Left lung (tissue), 8 donors: ENCODE measurements around the gene SELENOV. TPM values are rescaled to one million over a fixed set of nuclear protein-coding genes. Genes with fewer than 3 reads are reported as not detected.

ENCODE experiments used
- polyA plus RNA-seq, 6 donors: library from polyadenylated mRNA; unstranded; fragments of 120-200 nt; gene quantifications; one replicate each; pipeline ENCODE4 v1.2.1, GENCODE V29; 2013; ENCODE audit not compliant: insufficient read length in 6 of 6
- total RNA-seq, 2 donors: library from RNA; stranded (reverse); fragmentation: NEBNext Ultra II Directional; extraction: Animal tissue kit (Norgen Biotek cat#: 25700); gene quantifications; one replicate each; pipeline ENCODE4 v1.2.1, GENCODE V29; 2021
- donor health status: DM: no; HTN: yes; CAD: no.
- donor health status: DM: no; HTN: no; CAD: no.

SELENOV gene
- total and polyA plus RNA-seq, 8 donors: 0.18 to 0.64 (median 0.34) TPM; not detected in 2

Other genes with a start within 250 kb of the SELENOV start
- not detected for gene IFNL2, start 246.7 kb upstream of the SELENOV start, total RNA-seq
- gene IFNL2, start 246.7 kb upstream of the SELENOV start, polyA plus RNA-seq: not detected
- gene IFNL1, start 218.7 kb upstream of the SELENOV start, total RNA-seq: not detected
- not detected for gene IFNL1, start 218.7 kb upstream of the SELENOV start, polyA plus RNA-seq
- 1 to 10 TPM; 1.0 to 2.3 TPM for gene LRFN1, start 194.3 kb upstream of the SELENOV start, total RNA-seq
- 1 to 10 TPM; 1.2 to 2.9 (median 1.9) TPM for gene LRFN1, start 194.3 kb upstream of the SELENOV start, polyA plus RNA-seq
- gene GMFG, start 179.1 kb upstream of the SELENOV start, total RNA-seq: 100 to 1,000 TPM in 1 of 2 donors, 10 to 100 TPM in 1; 53.8 to 136 TPM
- gene GMFG, start 179.1 kb upstream of the SELENOV start, polyA plus RNA-seq: 10 to 100 TPM; 46.1 to 59.4 (median 51.6) TPM
- gene SAMD4B, start 172.7 kb upstream of the SELENOV start, total RNA-seq: 10 to 100 TPM; 74.1 to 77.0 TPM
- gene SAMD4B, start 172.7 kb upstream of the SELENOV start, polyA plus RNA-seq: 100 to 1,000 TPM in 5 of 6 donors, 10 to 100 TPM in 1; 92.2 to 127 (median 111) TPM
- 10 to 100 TPM; 31.0 to 36.1 TPM for gene PAF1, start 124.0 kb upstream of the SELENOV start, total RNA-seq
- gene PAF1, start 124.0 kb upstream of the SELENOV start, polyA plus RNA-seq: 10 to 100 TPM; 57.5 to 70.4 (median 67.0) TPM
- 10 to 100 TPM; 29.7 to 32.7 TPM for gene MED29, start 123.8 kb upstream of the SELENOV start, total RNA-seq
- gene MED29, start 123.8 kb upstream of the SELENOV start, polyA plus RNA-seq: 10 to 100 TPM; 28.7 to 43.4 (median 34.3) TPM
- gene ZFP36, start 108.3 kb upstream of the SELENOV start, total RNA-seq: 100 to 1,000 TPM; 165 to 172 TPM
- 100 to 1,000 TPM in 2 of 6 donors, 10 to 100 TPM in 4; 25.4 to 295 (median 91.4) TPM for gene ZFP36, start 108.3 kb upstream of the SELENOV start, polyA plus RNA-seq
- 10 to 100 TPM; 39.5 to 50.8 TPM for gene PLEKHG2, start 102.5 kb upstream of the SELENOV start, total RNA-seq
- 100 to 1,000 TPM in 3 of 6 donors, 10 to 100 TPM in 3; 80.0 to 118 (median 96.4) TPM for gene PLEKHG2, start 102.5 kb upstream of the SELENOV start, polyA plus RNA-seq
- gene RPS16, start 79.2 kb upstream of the SELENOV start, total RNA-seq: 1,000 to 10,000 TPM; 1,507 to 1,549 TPM
- 1,000 to 10,000 TPM; 1,386 to 1,755 (median 1,492) TPM for gene RPS16, start 79.2 kb upstream of the SELENOV start, polyA plus RNA-seq
- 100 to 1,000 TPM in 1 of 2 donors, 10 to 100 TPM in 1; 93.6 to 102 TPM for gene SUPT5H, start 69.6 kb upstream of the SELENOV start, total RNA-seq
- 100 to 1,000 TPM; 118 to 152 (median 140) TPM for gene SUPT5H, start 69.6 kb upstream of the SELENOV start, polyA plus RNA-seq
- 10 to 100 TPM; 46.0 to 60.3 TPM for gene TIMM50, start 34.3 kb upstream of the SELENOV start, total RNA-seq
- 10 to 100 TPM; 59.0 to 76.0 (median 71.7) TPM for gene TIMM50, start 34.3 kb upstream of the SELENOV start, polyA plus RNA-seq
- under 1 TPM in 1 of 2 donors, not detected in 1; 0.12 TPM for gene DLL3, start 16.2 kb upstream of the SELENOV start, total RNA-seq
- gene DLL3, start 16.2 kb upstream of the SELENOV start, polyA plus RNA-seq: under 1 TPM; 0.13 to 0.80 (median 0.32) TPM
- gene EID2B, start 17.7 kb downstream of the SELENOV start, total RNA-seq: 1 to 10 TPM; 2.0 to 3.0 TPM
- 1 to 10 TPM; 3.8 to 5.6 (median 4.8) TPM for gene EID2B, start 17.7 kb downstream of the SELENOV start, polyA plus RNA-seq
- 10 to 100 TPM; 16.6 to 16.8 TPM for gene EID2, start 25.0 kb downstream of the SELENOV start, total RNA-seq
- 10 to 100 TPM; 12.7 to 18.3 (median 15.0) TPM for gene EID2, start 25.0 kb downstream of the SELENOV start, polyA plus RNA-seq
- not detected for gene LGALS13, start 87.4 kb downstream of the SELENOV start, total RNA-seq
- not detected for gene LGALS13, start 87.4 kb downstream of the SELENOV start, polyA plus RNA-seq
- gene LGALS16, start 140.8 kb downstream of the SELENOV start, total RNA-seq: not detected
- not detected for gene LGALS16, start 140.8 kb downstream of the SELENOV start, polyA plus RNA-seq
- not detected for gene LGALS14, start 189.3 kb downstream of the SELENOV start, total RNA-seq
- gene LGALS14, start 189.3 kb downstream of the SELENOV start, polyA plus RNA-seq: under 1 TPM in 1 of 6 donors, not detected in 5; 0.31 TPM
- not detected for gene CLC, start 222.9 kb downstream of the SELENOV start, total RNA-seq
- 1 to 10 TPM; 1.3 to 2.8 (median 2.0) TPM for gene CLC, start 222.9 kb downstream of the SELENOV start, polyA plus RNA-seq